ENCODE results near the gene SPN. TPM values are rescaled to one million over a fixed set of nuclear protein-coding genes. Genes with fewer than 3 reads are reported as not detected.
A peak's percentile ranks its signal among the peaks of the same experiment; 100 is the strongest.
"Not testable (repeated sequence)": the region's sequence is repeated elsewhere in the genome, so short reads cannot be mapped to it uniquely, and the experiment has no call there.

SPN gene
- total and polyA plus RNA-seq, 9 of the 15 experiments (the other 6 are each of a cell fraction or from before 2014, with no cell fraction given), result 24.3 to 225 (median 79.4) TPM

GRCh38 chr16:29635902-29636301 lies 27.1 kb upstream of the SPN start:
- CTCF ChIA-PET (ENCODE audit: low intra/inter-chr PET ratio); BruUV-seq (replicated peaks); H3K36me3 ChIP-seq (ENCODE audit: control insufficient read depth, insufficient read depth, low read length); H3K4me3 ChIP-seq; H3K4me1 ChIP-seq (replicated peaks in 1 of 2; ENCODE audit: control insufficient read depth in 2 of 2, insufficient read depth in 2 of 2, low read length in 2 of 2); H3K27me3 ChIP-seq (ENCODE audit: control insufficient read depth in 2 of 2, insufficient read depth in 2 of 2, low read length in 2 of 2); intact Hi-C loops (cut with micrococcal nuclease); POLR2A ChIA-PET; in situ Hi-C loops (cut with MboI); DNase-seq (ENCODE audit: extremely low read depth in 1 of 4, low spot score in 3 of 4); H3K4me2 ChIP-seq (ENCODE audit: insufficient read depth, low read length); H3K9me1 ChIP-seq (ENCODE audit: control insufficient read depth, insufficient read depth, low read length); H3K79me2 ChIP-seq (ENCODE audit: control insufficient read depth, insufficient read depth, low read length); H4K20me1 ChIP-seq (replicated peaks; ENCODE audit: control insufficient read depth, insufficient read depth, low read length); H3K27ac ChIP-seq (ENCODE audit: extremely low read depth, low read depth, low read length); H3K9me3 ChIP-seq (replicated peaks; ENCODE audit: control insufficient read depth, insufficient read depth, low read depth, low read length); FAIRE-seq: not testable (repeated sequence)
- peak in 1 of 2 experiments; percentile 31; a peak in 1 of 4 replicates for TF ChIP-seq MNT (conservative IDR thresholded peaks at IDR 0.05)
- TF ChIP-seq EP400 (IDR thresholded peaks at IDR 0.05), result 0 out of 2 replicates have a peak, but pooled peaks have one; percentile 15
- TF ChIP-seq, protein P1, sequence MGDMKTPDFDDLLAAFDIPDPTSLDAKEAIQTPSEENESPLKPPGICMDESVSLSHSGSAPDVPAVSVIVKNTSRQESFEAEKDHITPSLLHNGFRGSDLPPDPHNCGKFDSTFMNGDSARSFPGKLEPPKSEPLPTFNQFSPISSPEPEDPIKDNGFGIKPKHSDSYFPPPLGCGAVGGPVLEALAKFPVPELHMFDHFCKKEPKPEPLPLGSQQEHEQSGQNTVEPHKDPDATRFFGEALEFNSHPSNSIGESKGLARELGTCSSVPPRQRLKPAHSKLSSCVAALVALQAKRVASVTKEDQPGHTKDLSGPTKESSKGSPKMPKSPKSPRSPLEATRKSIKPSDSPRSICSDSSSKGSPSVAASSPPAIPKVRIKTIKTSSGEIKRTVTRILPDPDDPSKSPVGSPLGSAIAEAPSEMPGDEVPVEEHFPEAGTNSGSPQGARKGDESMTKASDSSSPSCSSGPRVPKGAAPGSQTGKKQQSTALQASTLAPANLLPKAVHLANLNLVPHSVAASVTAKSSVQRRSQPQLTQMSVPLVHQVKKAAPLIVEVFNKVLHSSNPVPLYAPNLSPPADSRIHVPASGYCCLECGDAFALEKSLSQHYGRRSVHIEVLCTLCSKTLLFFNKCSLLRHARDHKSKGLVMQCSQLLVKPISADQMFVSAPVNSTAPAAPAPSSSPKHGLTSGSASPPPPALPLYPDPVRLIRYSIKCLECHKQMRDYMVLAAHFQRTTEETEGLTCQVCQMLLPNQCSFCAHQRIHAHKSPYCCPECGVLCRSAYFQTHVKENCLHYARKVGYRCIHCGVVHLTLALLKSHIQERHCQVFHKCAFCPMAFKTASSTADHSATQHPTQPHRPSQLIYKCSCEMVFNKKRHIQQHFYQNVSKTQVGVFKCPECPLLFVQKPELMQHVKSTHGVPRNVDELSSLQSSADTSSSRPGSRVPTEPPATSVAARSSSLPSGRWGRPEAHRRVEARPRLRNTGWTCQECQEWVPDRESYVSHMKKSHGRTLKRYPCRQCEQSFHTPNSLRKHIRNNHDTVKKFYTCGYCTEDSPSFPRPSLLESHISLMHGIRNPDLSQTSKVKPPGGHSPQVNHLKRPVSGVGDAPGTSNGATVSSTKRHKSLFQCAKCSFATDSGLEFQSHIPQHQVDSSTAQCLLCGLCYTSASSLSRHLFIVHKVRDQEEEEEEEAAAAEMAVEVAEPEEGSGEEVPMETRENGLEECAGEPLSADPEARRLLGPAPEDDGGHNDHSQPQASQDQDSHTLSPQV (IDR thresholded peaks at IDR 0.05), result 0 out of 2 replicates have a peak, but pooled peaks have one; percentile 28
- H3K9ac ChIP-seq (ENCODE audit: insufficient read depth in 1 of 2, low read depth in 2 of 2, low read length in 2 of 2), result peak overlapping the region in 1 of 2 experiments; percentile 52; a peak in 1 of 4 replicates
- peak overlapping the region; percentile 83 for H2AFZ ChIP-seq (ENCODE audit: low read depth, low read length)
- ATAC-seq, result peak; percentile 80
- 18% methylated on average over 15 of the region's 16 CpGs for WGBS (ENCODE audit: insufficient coverage, low coverage, missing lambda C conversion rate)
